Type B pancreatic cell (in vitro differentiated cells): ENCODE measurements around the gene CD79B. TPM values are rescaled to one million over a fixed set of nuclear protein-coding genes. Genes with fewer than 3 reads are reported as not detected.

Experiments
- DNase-seq: peaks from one replicate; pipeline ENCODE4 v3.0.0; 2021; ENCODE audit warnings: mixed read lengths; ENCODE audit not compliant: unreplicated experiment; ENCODE audit errors: extremely low spot score
- H3K27ac Mint-ChIP-seq: 2 replicates; pipeline ENCODE4 v1.8.0; 2021; ENCODE audit warnings: mild to moderate bottlenecking, mixed read lengths
- H3K27me3 Mint-ChIP-seq: 2 replicates; pipeline ENCODE4 v1.8.0; 2021; ENCODE audit warnings: mixed read lengths
- H3K36me3 Mint-ChIP-seq: 2 replicates; pipeline ENCODE4 v1.8.0; 2021; ENCODE audit warnings: mixed read lengths
- H3K4me1 Mint-ChIP-seq: one replicate; pipeline ENCODE4 v1.8.0; 2021; ENCODE audit warnings: mixed read lengths; ENCODE audit not compliant: unreplicated experiment
- H3K4me3 Mint-ChIP-seq: 2 replicates; pipeline ENCODE4 v1.8.0; 2021; ENCODE audit warnings: mild to moderate bottlenecking, mixed read lengths
- H3K9me3 Mint-ChIP-seq: 2 replicates; pipeline ENCODE4 v1.8.0; 2021; ENCODE audit warnings: mixed read lengths
- CTCF ChIP-seq: fragments of 200-600 bp; sonication (generic); conservative IDR thresholded peaks from 2 replicates; pipeline ENCODE4 v1.5.0; 2021; ENCODE audit warnings: antibody characterized with exemption, mild to moderate bottlenecking
- total RNA-seq: library from RNA; stranded (reverse); gene quantifications from 2 replicates; pipeline ENCODE4 v1.2.1, GENCODE V29; 2021; ENCODE audit warnings: low replicate concordance

CD79B gene
- total RNA-seq, 1 donor from 2014 or later, result not detected

- Mint-ChIP-seq H3K4me3 (no peak overlapping the region), H3K9me3 (no peaks in the 10 kb centered on the region), H3K4me1 (no peaks in the 10 kb centered on the region), H3K36me3 (no peaks in the 10 kb centered on the region), H3K27me3 (no peaks in the 10 kb centered on the region), H3K27ac (no peak overlapping the region)
- DNase-seq, result no peak
- TF ChIP-seq CTCF, result no peak
These were observed 2.3 kb upstream of the CD79B start for GRCh38 chr17:63934183-63935112.

- Mint-ChIP-seq H3K4me1 (no peaks in the 10 kb centered on the region), H3K4me3 (no peak overlapping the region), H3K36me3 (no peaks in the 10 kb centered on the region), H3K27ac (no peak overlapping the region), H3K27me3 (no peaks in the 10 kb centered on the region), H3K9me3 (no peaks in the 10 kb centered on the region)
- TF ChIP-seq CTCF, result no peak
- no peak for DNase-seq
These were observed 1.5 kb upstream of the CD79B start for GRCh38 chr17:63933598-63933997.

GRCh38 chr17:63932721-63933120, 590 bp upstream of the CD79B start:
- H3K36me3 Mint-ChIP-seq, result no peaks in the 10 kb centered on the region
- H3K27ac Mint-ChIP-seq, result no peak overlapping the region
- H3K27me3 Mint-ChIP-seq, result no peaks in the 10 kb centered on the region
- no peak for DNase-seq
- H3K9me3 Mint-ChIP-seq, result no peaks in the 10 kb centered on the region
- no peak for TF ChIP-seq CTCF
- no peak overlapping the region for H3K4me3 Mint-ChIP-seq
- no peaks in the 10 kb centered on the region for H3K4me1 Mint-ChIP-seq

- Mint-ChIP-seq H3K4me1 (no peaks in the 10 kb centered on the region), H3K27ac (no peak overlapping the region), H3K27me3 (no peaks in the 10 kb centered on the region), H3K36me3 (no peaks in the 10 kb centered on the region), H3K4me3 (no peak overlapping the region), H3K9me3 (no peaks in the 10 kb centered on the region)
- TF ChIP-seq CTCF, result no peak
- no peak for DNase-seq
These were observed 1.1 kb downstream of the CD79B start for GRCh38 chr17:63930951-63931575.

- H3K36me3 Mint-ChIP-seq, result no peaks in the 10 kb centered on the region
- H3K4me1 Mint-ChIP-seq, result no peaks in the 10 kb centered on the region
- no peak for DNase-seq
- no peaks in the 10 kb centered on the region for H3K27me3 Mint-ChIP-seq
- TF ChIP-seq CTCF, result no peak
- no peaks in the 10 kb centered on the region for H3K9me3 Mint-ChIP-seq
- H3K27ac Mint-ChIP-seq, result no peak overlapping the region
- no peak overlapping the region for H3K4me3 Mint-ChIP-seq
These were observed 2.0 kb downstream of the CD79B start for GRCh38 chr17:63929860-63930766.
